Parathyroid adenoma (tissue), 2 donors: ENCODE data around the gene TGFBR3.

Experiments used
- H2AFZ ChIP-seq: fragments of 300-600 bp; sonication (generic); one replicate; pipeline ENCODE4 v1.7.0; 2017; ENCODE audit warnings: antibody characterized with exemption, mild to moderate bottlenecking
- H3K27ac ChIP-seq: fragments of 300-600 bp; sonication (generic); one replicate; pipeline ENCODE4 v1.7.0; 2017
- H3K27me3 ChIP-seq: fragments of 300-600 bp; sonication (generic); one replicate; pipeline ENCODE4 v1.7.0; 2017; ENCODE audit warnings: low read length; ENCODE audit not compliant: control insufficient read depth, insufficient read depth
- H3K36me3 ChIP-seq: fragments of 300-600 bp; sonication (generic); one replicate; pipeline ENCODE4 v1.7.0; 2017; ENCODE audit warnings: low read length; ENCODE audit not compliant: control insufficient read depth, insufficient read depth
- H3K4me1 ChIP-seq: fragments of 300-600 bp; sonication (generic); one replicate; pipeline ENCODE4 v1.7.0; 2017; ENCODE audit warnings: control low read depth
- H3K4me2 ChIP-seq: fragments of 300-600 bp; sonication (generic); one replicate; pipeline ENCODE4 v1.7.0; 2017; ENCODE audit warnings: low read length
- H3K4me3 ChIP-seq: fragments of 300-600 bp; sonication (generic); one replicate; pipeline ENCODE4 v1.7.0; 2017; ENCODE audit warnings: low read depth, low read length
- H3K79me2 ChIP-seq: fragments of 300-600 bp; sonication (generic); one replicate; pipeline ENCODE4 v1.7.0; 2017; ENCODE audit warnings: control low read depth
- H3K9ac ChIP-seq: fragments of 300-600 bp; sonication (generic); one replicate; pipeline ENCODE4 v1.7.0; 2017; ENCODE audit warnings: mild to moderate bottlenecking
- H3K9me3 ChIP-seq: fragments of 300-600 bp; sonication (generic); one replicate; pipeline ENCODE4 v1.7.0; 2017; ENCODE audit warnings: low read length; ENCODE audit not compliant: control insufficient read depth
- CTCF ChIP-seq: fragments of 300-600 bp; sonication (generic); IDR thresholded peaks from one replicate; pipeline ENCODE4 v1.7.0; 2017; ENCODE audit warnings: antibody characterized with exemption, mild to moderate bottlenecking
- donor health status: primary hyperparathyroidism.

The TGFBR3 gene

GRCh38 chr1:91885213-91885715 is 687 bp downstream of the TGFBR3 start:
- Histone ChIP-seq H2AFZ (peak overlapping the region; percentile 95), H3K4me1 (no peaks in the 10 kb centered on the region), H3K36me3 (no peaks in the 10 kb centered on the region), H3K27ac (peak overlapping the region; percentile 82), H3K4me3 (peak overlapping the region; percentile 70), H3K9me3 (no peaks in the 10 kb centered on the region), H3K27me3 (no peaks in the 10 kb centered on the region), H3K4me2 (peak overlapping the region; percentile 85), H3K9ac (peak overlapping the region; percentile 28), H3K79me2 (no peaks in the 10 kb centered on the region)
- TF ChIP-seq CTCF: no peak

GRCh38 chr1:91884459-91885212 is 1.3 kb downstream of the TGFBR3 start:
- peak overlapping the region; percentile 82 for H3K27ac ChIP-seq
- H2AFZ ChIP-seq: peak overlapping the region; percentile 95

GRCh38 chr1:91883470-91883869 is 2.5 kb downstream of the TGFBR3 start:
- Histone ChIP-seq H3K9ac (no peak overlapping the region), H3K36me3 (no peaks in the 10 kb centered on the region), H3K79me2 (no peaks in the 10 kb centered on the region), H3K9me3 (no peaks in the 10 kb centered on the region), H3K27ac (no peak overlapping the region), H3K4me1 (no peaks in the 10 kb centered on the region), H3K4me2 (peak overlapping the region; percentile 8), H3K27me3 (no peaks in the 10 kb centered on the region), H3K4me3 (no peak overlapping the region), H2AFZ (no peak overlapping the region)
- TF ChIP-seq CTCF: peak; percentile 21

More at GRCh38 chr1:91884459-91885212, 1.3 kb downstream of the TGFBR3 start:
- Histone ChIP-seq H3K9me3 (no peaks in the 10 kb centered on the region), H3K9ac (no peak overlapping the region), H3K4me2 (peak overlapping the region; percentile 85), H3K4me3 (peak overlapping the region; percentile 70), H3K27me3 (no peaks in the 10 kb centered on the region), H3K4me1 (no peaks in the 10 kb centered on the region), H3K36me3 (no peaks in the 10 kb centered on the region), H3K79me2 (no peaks in the 10 kb centered on the region)
- no peak for TF ChIP-seq CTCF

- H3K4me3 ChIP-seq: no peak overlapping the region
- H3K27me3 ChIP-seq: no peaks in the 10 kb centered on the region
- no peaks in the 10 kb centered on the region for H3K9me3 ChIP-seq
- no peak for TF ChIP-seq CTCF
- H2AFZ ChIP-seq: no peak overlapping the region
- no peak overlapping the region for H3K4me2 ChIP-seq
- H3K4me1 ChIP-seq: no peaks in the 10 kb centered on the region
- H3K27ac ChIP-seq: no peak overlapping the region
- H3K36me3 ChIP-seq: no peaks in the 10 kb centered on the region
- peaks cover 3% of the 10 kb centered on the region for H3K79me2 ChIP-seq
- no peak overlapping the region for H3K9ac ChIP-seq
These were observed 4.7 kb downstream of the TGFBR3 start for GRCh38 chr1:91881280-91881679.

- TF ChIP-seq CTCF: no peak
- no peaks in the 10 kb centered on the region for H3K9me3 ChIP-seq
- H3K79me2 ChIP-seq: peaks cover 3% of the 10 kb centered on the region
- no peaks in the 10 kb centered on the region for H3K36me3 ChIP-seq
- H3K9ac ChIP-seq: no peak overlapping the region
- H2AFZ ChIP-seq: no peak overlapping the region
- no peaks in the 10 kb centered on the region for H3K27me3 ChIP-seq
- no peak overlapping the region for H3K4me3 ChIP-seq
- H3K4me1 ChIP-seq: no peaks in the 10 kb centered on the region
- H3K4me2 ChIP-seq: no peak overlapping the region
- no peak overlapping the region for H3K27ac ChIP-seq
These were observed 6.2 kb downstream of the TGFBR3 start for GRCh38 chr1:91879733-91880132.
